GM12878 (cell line): Measurements from ENCODE around the gene SERPINB8. TPM values are rescaled to one million over a fixed set of nuclear protein-coding genes. Genes with fewer than 3 reads are reported as not detected.

ENCODE experiments used
- ATAC-seq: fragments of 200-7000 bp; cut with Tn5 transposase; 3 replicates; pipeline ENCODE4 v1.9.1; 2020; ENCODE audit warnings: mild to moderate bottlenecking, moderate library complexity
- BruUV-seq: library from RNA; stranded (reverse); fragments of 400-500 nt; replicated peaks from 2 replicates; lab custom pipeline; 2021; lab: Mats Ljungman, UMichigan
- CTCF ChIA-PET: fragments of 300-600 bp; sonication (Branson Sonifier 250); formaldehyde crosslinking; extraction: SDS; loops from one replicate; lab custom pipeline; 2021; ENCODE audit warnings: inconsistent platforms; lab: Yijun Ruan, JAX
- POLR2A ChIA-PET: fragments of 350-600 bp; formaldehyde crosslinking; extraction: SDS; loops from one replicate; lab custom pipeline; 2021; ENCODE audit warnings: inconsistent platforms; lab: Charles Lee
- RAD21 ChIA-PET: fragments of 300-600 bp; sonication (Branson Sonifier 250); formaldehyde crosslinking; loops from one replicate; lab custom pipeline; 2023; ENCODE audit warnings: antibody characterized with exemption; ENCODE audit not compliant: unreplicated experiment; lab: Charles Lee
- SMC1A ChIA-PET: fragments of 300-600 bp; sonication (Branson Sonifier 250); formaldehyde crosslinking; loops from one replicate; lab custom pipeline; 2023; ENCODE audit not compliant: unreplicated experiment, uncharacterized antibody; lab: Charles Lee
- DNase-seq: peaks from one replicate; pipeline ENCODE4 v3.0.0-alpha.2; 2011; ENCODE audit warnings: low read depth, low spot score
- FAIRE-seq: peaks from 3 replicates; lab custom pipeline; 2011; peaks lifted over from hg19 to GRCh38; lab: Jason Lieb, UNC
- H2AFZ ChIP-seq: 2 replicates; pipeline ENCODE4 v1.6.0; 2011; ENCODE audit warnings: low read depth, low read length, control low read depth; ENCODE audit not compliant: control insufficient read depth
- H3K27ac ChIP-seq: 2 replicates; pipeline ENCODE4 v1.5.1; 2011; ENCODE audit warnings: control low read depth; ENCODE audit not compliant: control insufficient read depth, insufficient read depth
- H3K27me3 ChIP-seq, 2 experiments: replicated peaks in 1 of 2; 2 replicates each; pipeline versions ENCODE4 v1.6.0 to v1.6.1; 2011; ENCODE audit warnings: low read length in 1 of 2; ENCODE audit not compliant: control insufficient read depth in 2 of 2, insufficient read depth in 2 of 2
- H3K36me3 ChIP-seq, 2 experiments: 2 replicates each; pipeline ENCODE4 v1.5.1; 2011; ENCODE audit warnings: low read length in 1 of 2; ENCODE audit not compliant: control insufficient read depth in 2 of 2, insufficient read depth in 2 of 2
- H3K4me1 ChIP-seq: 2 replicates; pipeline ENCODE4 v1.6.1; 2011; ENCODE audit warnings: mild to moderate bottlenecking, low read length, moderate library complexity, mixed read lengths; ENCODE audit not compliant: control insufficient read depth, insufficient read depth
- H3K4me2 ChIP-seq: 2 replicates; pipeline ENCODE4 v1.6.0; 2011; ENCODE audit warnings: control low read depth; ENCODE audit not compliant: control insufficient read depth, insufficient read depth
- H3K4me3 ChIP-seq: fragments of 200-600 bp; sonication (generic); 2 replicates; pipeline ENCODE4 v1.5.1; 2016
- H3K79me2 ChIP-seq: 2 replicates; pipeline ENCODE4 v1.6.0; 2011; ENCODE audit warnings: low read length; ENCODE audit not compliant: control insufficient read depth, insufficient read depth
- H3K9ac ChIP-seq: 2 replicates; pipeline ENCODE4 v1.8.0; 2011; ENCODE audit warnings: low read length, control low read depth, mixed read lengths; ENCODE audit not compliant: control insufficient read depth, insufficient read depth
- H3K9me3 ChIP-seq: replicated peaks from 3 replicates; pipeline ENCODE4 v1.5.1; 2011; ENCODE audit warnings: mild to moderate bottlenecking, low read length; ENCODE audit not compliant: control insufficient read depth, insufficient read depth
- H4K20me1 ChIP-seq: 2 replicates; pipeline ENCODE4 v1.6.0; 2011; ENCODE audit not compliant: control insufficient read depth, insufficient read depth
- CHD2 ChIP-seq: IDR thresholded peaks from 2 replicates; pipeline ENCODE4 v1.6.1; 2011; ENCODE audit warnings: low read depth, low read length, improper control_type of control experiment, borderline replicate concordance
- HCFC1 ChIP-seq: fragments of 150-350 bp; IDR thresholded peaks from 2 replicates; pipeline ENCODE4 v1.6.1; 2014; ENCODE audit warnings: low read length
- IRF4 ChIP-seq: IDR thresholded peaks from 2 replicates; pipeline ENCODE4 v1.6.1; 2011; ENCODE audit warnings: low read depth, low read length
- MYC ChIP-seq: IDR thresholded peaks from 2 replicates; pipeline ENCODE4 v1.6.1; 2011; ENCODE audit warnings: mild to moderate bottlenecking, low read length, moderate library complexity, inconsistent platforms; ENCODE audit not compliant: insufficient read depth, insufficient replicate concordance, insufficient read length, severe bottlenecking
- NR2C1 ChIP-seq: fragments of 450-650 bp; IDR thresholded peaks from 2 replicates; pipeline ENCODE4 v1.6.1; 2017; ENCODE audit warnings: antibody characterized with exemption, mild to moderate bottlenecking, moderate library complexity
- POLR2AphosphoS5 ChIP-seq: IDR thresholded peaks from 2 replicates; pipeline ENCODE4 v1.6.1; 2011; ENCODE audit warnings: mild to moderate bottlenecking, low read length, inconsistent platforms
- SIN3A ChIP-seq: IDR thresholded peaks from 2 replicates; pipeline ENCODE4 v1.6.1; 2012; ENCODE audit warnings: low read depth, low read length, improper control_type of control experiment
- SMARCA5 ChIP-seq: fragments of 450-650 bp; IDR thresholded peaks from 2 replicates; pipeline ENCODE4 v1.6.1; 2017; ENCODE audit warnings: mild to moderate bottlenecking
- TBL1XR1 ChIP-seq: IDR thresholded peaks from 2 replicates; pipeline ENCODE4 v1.6.1; 2012; ENCODE audit warnings: low read depth, low read length, improper control_type of control experiment
- ZNF274 ChIP-seq: IDR thresholded peaks from one replicate; pipeline ENCODE4 v1.8.0; 2011; ENCODE audit not compliant: insufficient read length, insufficient read depth
- in situ Hi-C: fragments of 300-500 bp; cut with MboI; formaldehyde crosslinking; loops from 9 replicates; pipeline ENCODE4 v1.14.3; 2018; ENCODE audit warnings: mixed read lengths
- intact Hi-C: fragments of 100-400 bp; cut with micrococcal nuclease; formaldehyde crosslinking; loops from one replicate; pipeline ENCODE4 v1.14.2; 2022; ENCODE audit not compliant: unreplicated experiment
- polyA plus RNA-seq, 11 experiments: library from polyadenylated mRNA; depleted of rRNA in 4 of 11; unstranded in 6 of 11; stranded (reverse) in 5 of 11; fragments of >200 nt; fragmentation: Nextera tagmentation in 4 of 11; fragmentation: Illumina TruSeq in 1 of 11; extraction: Ambion mirVana in 4 of 11; extraction: Trizol in 1 of 11; gene quantifications; 1 replicate in 1 of 11; 2 replicates in 10 of 11; pipeline versions ENCODE4 v1.2.1 to v1.2.3, GENCODE V29; 2011 to 2016; ENCODE audit warnings: inconsistent platforms in 2 of 11, missing spikeins in 2 of 11, low read depth in 1 of 11
- total RNA-seq, 4 experiments: library from RNA; depleted of rRNA in 3 of 4; stranded (reverse); fragments of >200 nt in 3 of 4; fragmentation: Illumina TruSeq in 1 of 4; extraction: Trizol in 1 of 4; gene quantifications; 2 replicates each; pipeline versions ENCODE4 v1.2.1 to v1.2.3, GENCODE V29; 2013 to 2021
- TF ChIP-seq, protein P1 (sequence below): fragments of 450-650 bp; IDR thresholded peaks from 2 replicates; pipeline ENCODE4 v1.6.1; 2018; ENCODE audit warnings: mild to moderate bottlenecking, low read depth, moderate library complexity; ENCODE audit not compliant: partially characterized antibody

The SERPINB8 gene
- total and polyA plus RNA-seq, 10 of the 15 experiments (the other 5 are each of a cell fraction or from before 2014, with no cell fraction given) = 8.1 to 31.5 (median 16.7) TPM

DNA sequence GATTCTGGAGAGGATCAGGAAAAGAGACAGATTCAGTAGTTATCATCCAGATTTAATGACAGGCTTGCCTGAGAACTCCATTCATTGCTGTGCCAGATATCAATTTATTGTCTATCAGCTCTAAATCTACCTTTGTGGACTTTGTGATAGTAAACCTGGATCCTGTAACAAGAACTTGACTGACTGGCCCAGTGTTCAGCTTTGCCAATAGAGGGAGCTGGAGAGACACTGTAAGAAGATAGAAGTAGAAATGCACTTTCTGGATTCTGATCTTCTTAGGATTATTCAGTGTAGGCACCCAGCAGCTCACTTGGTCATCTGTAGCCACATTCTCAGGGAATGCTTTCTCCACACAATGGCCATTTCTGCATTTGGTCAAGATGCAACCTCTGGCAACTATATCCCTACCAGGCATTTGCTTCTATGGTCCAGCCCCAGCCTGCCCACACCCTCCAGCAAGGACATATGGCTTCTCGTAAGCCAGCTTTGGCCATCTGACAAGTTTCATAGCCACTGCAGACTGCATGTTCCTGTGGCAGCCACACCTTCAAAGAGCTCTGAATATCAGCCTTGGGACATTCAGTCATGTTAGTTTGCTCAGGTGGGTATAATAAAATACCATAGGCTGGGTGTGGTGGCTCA is 6.1 kb upstream of the SERPINB8 start (continued):
- no peak for TF ChIP-seq HCFC1
- TF ChIP-seq, all 136 proteins: peak for 5

DNA sequence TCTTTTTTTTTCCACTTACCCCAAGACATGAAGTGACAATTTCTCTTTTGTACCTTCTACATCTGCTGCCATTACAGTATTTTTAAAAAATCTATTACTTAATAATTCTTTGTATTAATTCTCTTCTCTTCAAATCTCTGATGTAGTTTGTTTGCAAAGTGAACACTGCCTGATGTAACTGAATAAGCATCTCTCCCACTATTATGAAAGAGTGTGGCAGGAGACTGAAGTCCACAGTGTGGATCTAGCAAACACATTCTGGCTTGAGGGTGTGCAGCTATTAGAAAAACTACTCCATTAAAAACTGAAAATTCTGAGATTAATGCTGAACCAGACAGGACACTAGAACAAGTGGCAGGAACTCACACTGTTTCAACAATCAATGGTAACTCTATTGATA is 5.0 kb upstream of the SERPINB8 start:
- ChIA-PET RAD21 (interaction anchor here (1.1 to 2.9 kb wide), 3 partner anchors 10 to 29 kb away, joined by 3 to 17 read pairs (median 5); no protein-coding TSS in a partner anchor), POLR2A (no interaction called here), CTCF (interaction anchor here (1.2 to 4.2 kb wide), 8 partner anchors 10 to 41 kb away, joined by 3 to 54 read pairs (median 8); no protein-coding TSS in a partner anchor), SMC1A (interaction anchor here (0.9 to 3.9 kb wide), 4 partner anchors 10 to 56 kb away, joined by 3 to 29 read pairs (median 19); no protein-coding TSS in a partner anchor)
- H3K79me2 ChIP-seq = peaks cover 2% of the 10 kb centered on the region
- no TSS peak for BruUV-seq
- no peaks in the 10 kb centered on the region for H3K4me1 ChIP-seq
- H3K4me3 ChIP-seq = no peak overlapping the region
- H2AFZ ChIP-seq = no peak overlapping the region
- H3K27me3 ChIP-seq = no peaks in the 10 kb centered on the region
- H3K9me3 ChIP-seq = no peaks in the 10 kb centered on the region
- intact Hi-C loops (no loop called here), in situ Hi-C loops (no loop called here)
- DNase-seq (no peak), FAIRE-seq (no peak), ATAC-seq (no peak)
- no peaks in the 10 kb centered on the region for H4K20me1 ChIP-seq
- no peak overlapping the region for H3K9ac ChIP-seq
- no peak overlapping the region for H3K4me2 ChIP-seq
- H3K27ac ChIP-seq = no peak overlapping the region
- no peak for TF ChIP-seq CHD2
- TF ChIP-seq SMARCA5 = no peak
- no peak for TF ChIP-seq SIN3A
- no peak for TF ChIP-seq HCFC1
- TF ChIP-seq POLR2AphosphoS5 = no peak
- TF ChIP-seq MYC = no peak
- TF ChIP-seq ZNF274 = no peak
- TF ChIP-seq, protein P1, sequence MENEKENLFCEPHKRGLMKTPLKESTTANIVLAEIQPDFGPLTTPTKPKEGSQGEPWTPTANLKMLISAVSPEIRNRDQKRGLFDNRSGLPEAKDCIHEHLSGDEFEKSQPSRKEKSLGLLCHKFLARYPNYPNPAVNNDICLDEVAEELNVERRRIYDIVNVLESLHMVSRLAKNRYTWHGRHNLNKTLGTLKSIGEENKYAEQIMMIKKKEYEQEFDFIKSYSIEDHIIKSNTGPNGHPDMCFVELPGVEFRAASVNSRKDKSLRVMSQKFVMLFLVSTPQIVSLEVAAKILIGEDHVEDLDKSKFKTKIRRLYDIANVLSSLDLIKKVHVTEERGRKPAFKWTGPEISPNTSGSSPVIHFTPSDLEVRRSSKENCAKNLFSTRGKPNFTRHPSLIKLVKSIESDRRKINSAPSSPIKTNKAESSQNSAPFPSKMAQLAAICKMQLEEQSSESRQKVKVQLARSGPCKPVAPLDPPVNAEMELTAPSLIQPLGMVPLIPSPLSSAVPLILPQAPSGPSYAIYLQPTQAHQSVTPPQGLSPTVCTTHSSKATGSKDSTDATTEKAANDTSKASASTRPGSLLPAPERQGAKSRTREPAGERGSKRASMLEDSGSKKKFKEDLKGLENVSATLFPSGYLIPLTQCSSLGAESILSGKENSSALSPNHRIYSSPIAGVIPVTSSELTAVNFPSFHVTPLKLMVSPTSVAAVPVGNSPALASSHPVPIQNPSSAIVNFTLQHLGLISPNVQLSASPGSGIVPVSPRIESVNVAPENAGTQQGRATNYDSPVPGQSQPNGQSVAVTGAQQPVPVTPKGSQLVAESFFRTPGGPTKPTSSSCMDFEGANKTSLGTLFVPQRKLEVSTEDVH = no peak
- no peak for TF ChIP-seq NR2C1
- TF ChIP-seq TBL1XR1 = no peak
- TF ChIP-seq IRF4 = no peak
- peaks cover 10 to 13% of the 10 kb centered on the region in 2 experiments for H3K36me3 ChIP-seq
